ENCODE results near the gene GTF2E1.

DNA sequence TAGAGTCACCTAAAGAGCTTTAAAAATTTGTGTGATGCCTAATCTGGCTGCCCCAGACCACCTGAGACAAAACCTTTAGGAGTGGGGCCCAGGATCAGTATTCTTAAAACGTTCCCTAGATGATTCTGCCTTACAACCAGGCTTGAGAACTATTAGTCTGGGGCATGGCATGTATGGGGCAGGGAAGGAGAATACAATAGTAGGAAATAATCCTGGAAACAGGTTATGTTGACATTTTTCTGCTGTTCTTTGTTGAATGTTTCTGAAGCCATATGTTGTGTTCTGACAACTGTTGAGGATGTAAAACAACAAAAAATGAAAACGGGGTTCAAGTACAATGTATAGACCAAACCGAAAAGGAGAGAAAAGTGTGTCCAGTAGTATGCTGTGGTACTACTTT lies 2.9 kb downstream of the GTF2E1 start:
- TF ChIP-seq, protein P1, sequence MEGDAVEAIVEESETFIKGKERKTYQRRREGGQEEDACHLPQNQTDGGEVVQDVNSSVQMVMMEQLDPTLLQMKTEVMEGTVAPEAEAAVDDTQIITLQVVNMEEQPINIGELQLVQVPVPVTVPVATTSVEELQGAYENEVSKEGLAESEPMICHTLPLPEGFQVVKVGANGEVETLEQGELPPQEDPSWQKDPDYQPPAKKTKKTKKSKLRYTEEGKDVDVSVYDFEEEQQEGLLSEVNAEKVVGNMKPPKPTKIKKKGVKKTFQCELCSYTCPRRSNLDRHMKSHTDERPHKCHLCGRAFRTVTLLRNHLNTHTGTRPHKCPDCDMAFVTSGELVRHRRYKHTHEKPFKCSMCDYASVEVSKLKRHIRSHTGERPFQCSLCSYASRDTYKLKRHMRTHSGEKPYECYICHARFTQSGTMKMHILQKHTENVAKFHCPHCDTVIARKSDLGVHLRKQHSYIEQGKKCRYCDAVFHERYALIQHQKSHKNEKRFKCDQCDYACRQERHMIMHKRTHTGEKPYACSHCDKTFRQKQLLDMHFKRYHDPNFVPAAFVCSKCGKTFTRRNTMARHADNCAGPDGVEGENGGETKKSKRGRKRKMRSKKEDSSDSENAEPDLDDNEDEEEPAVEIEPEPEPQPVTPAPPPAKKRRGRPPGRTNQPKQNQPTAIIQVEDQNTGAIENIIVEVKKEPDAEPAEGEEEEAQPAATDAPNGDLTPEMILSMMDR (IDR thresholded peaks at IDR 0.05): no peak
- TF ChIP-seq GTF2I (CRISPR knock-in tag; conservative IDR thresholded peaks at IDR 0.05) (no peak), RELA (CRISPR knock-in tag; IDR thresholded peaks at IDR 0.05; ENCODE audit: borderline replicate concordance) (no peak), TEAD4 (CRISPR knock-in tag; IDR thresholded peaks at IDR 0.05) (no peak), TP53 (CRISPR knock-in tag; IDR thresholded peaks at IDR 0.05) (no peak), NR2C2 (CRISPR knock-in tag; IDR thresholded peaks at IDR 0.05) (no peak), ZNF138 (CRISPR knock-in tag; conservative IDR thresholded peaks at IDR 0.05) (no peak), OVOL2 (CRISPR knock-in tag; IDR thresholded peaks at IDR 0.05; ENCODE audit: borderline replicate concordance) (no peak)
- TF ChIP-seq, protein P2, sequence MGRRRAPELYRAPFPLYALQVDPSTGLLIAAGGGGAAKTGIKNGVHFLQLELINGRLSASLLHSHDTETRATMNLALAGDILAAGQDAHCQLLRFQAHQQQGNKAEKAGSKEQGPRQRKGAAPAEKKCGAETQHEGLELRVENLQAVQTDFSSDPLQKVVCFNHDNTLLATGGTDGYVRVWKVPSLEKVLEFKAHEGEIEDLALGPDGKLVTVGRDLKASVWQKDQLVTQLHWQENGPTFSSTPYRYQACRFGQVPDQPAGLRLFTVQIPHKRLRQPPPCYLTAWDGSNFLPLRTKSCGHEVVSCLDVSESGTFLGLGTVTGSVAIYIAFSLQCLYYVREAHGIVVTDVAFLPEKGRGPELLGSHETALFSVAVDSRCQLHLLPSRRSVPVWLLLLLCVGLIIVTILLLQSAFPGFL (CRISPR knock-in tag; IDR thresholded peaks at IDR 0.05; ENCODE audit: borderline replicate concordance): no peak
- TF ChIP-seq, protein P3, sequence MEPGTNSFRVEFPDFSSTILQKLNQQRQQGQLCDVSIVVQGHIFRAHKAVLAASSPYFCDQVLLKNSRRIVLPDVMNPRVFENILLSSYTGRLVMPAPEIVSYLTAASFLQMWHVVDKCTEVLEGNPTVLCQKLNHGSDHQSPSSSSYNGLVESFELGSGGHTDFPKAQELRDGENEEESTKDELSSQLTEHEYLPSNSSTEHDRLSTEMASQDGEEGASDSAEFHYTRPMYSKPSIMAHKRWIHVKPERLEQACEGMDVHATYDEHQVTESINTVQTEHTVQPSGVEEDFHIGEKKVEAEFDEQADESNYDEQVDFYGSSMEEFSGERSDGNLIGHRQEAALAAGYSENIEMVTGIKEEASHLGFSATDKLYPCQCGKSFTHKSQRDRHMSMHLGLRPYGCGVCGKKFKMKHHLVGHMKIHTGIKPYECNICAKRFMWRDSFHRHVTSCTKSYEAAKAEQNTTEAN (CRISPR knock-in tag; IDR thresholded peaks at IDR 0.05): no peak
- TF ChIP-seq, protein P4, sequence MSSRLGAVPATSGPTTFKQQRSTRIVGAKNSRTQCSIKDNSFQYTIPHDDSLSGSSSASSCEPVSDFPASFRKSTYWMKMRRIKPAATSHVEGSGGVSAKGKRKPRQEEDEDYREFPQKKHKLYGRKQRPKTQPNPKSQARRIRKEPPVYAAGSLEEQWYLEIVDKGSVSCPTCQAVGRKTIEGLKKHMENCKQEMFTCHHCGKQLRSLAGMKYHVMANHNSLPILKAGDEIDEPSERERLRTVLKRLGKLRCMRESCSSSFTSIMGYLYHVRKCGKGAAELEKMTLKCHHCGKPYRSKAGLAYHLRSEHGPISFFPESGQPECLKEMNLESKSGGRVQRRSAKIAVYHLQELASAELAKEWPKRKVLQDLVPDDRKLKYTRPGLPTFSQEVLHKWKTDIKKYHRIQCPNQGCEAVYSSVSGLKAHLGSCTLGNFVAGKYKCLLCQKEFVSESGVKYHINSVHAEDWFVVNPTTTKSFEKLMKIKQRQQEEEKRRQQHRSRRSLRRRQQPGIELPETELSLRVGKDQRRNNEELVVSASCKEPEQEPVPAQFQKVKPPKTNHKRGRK (CRISPR knock-in tag; IDR thresholded peaks at IDR 0.05; ENCODE audit: borderline replicate concordance): no peak

Measured in WTC11 (cell line).